Central memory CD8-positive, alpha-beta T cell (primary cell): ENCODE measurements around the gene PHACTR3.

ENCODE experiments used
- ATAC-seq: fragments of 150-1000 bp; cut with Tn5 transposase; replicated peaks from 2 replicates; pipeline ENCODE4 v1.10.0; 2022; ENCODE audit warnings: mild to moderate bottlenecking, moderate FRiP score, moderate number of reproducible peaks; ENCODE audit not compliant: poor library complexity, severe bottlenecking; ENCODE audit errors: extremely low read depth
- DNase-seq, 2 donors: peaks; one replicate each; pipeline ENCODE4 v3.0.0; 2021; ENCODE audit warnings: low spot score in 2 of 2
- H3K27ac Mint-ChIP-seq: one replicate; pipeline ENCODE4 v1.8.0; 2022; ENCODE audit warnings: low read depth, mild to moderate bottlenecking, moderate library complexity, mixed read lengths
- H3K27me3 Mint-ChIP-seq: one replicate; pipeline ENCODE4 v1.8.0; 2022; ENCODE audit warnings: mixed read lengths
- H3K36me3 Mint-ChIP-seq: one replicate; pipeline ENCODE4 v1.8.0; 2022; ENCODE audit warnings: mild to moderate bottlenecking, moderate library complexity, mixed read lengths; ENCODE audit not compliant: insufficient read depth
- H3K4me1 Mint-ChIP-seq: one replicate; pipeline ENCODE4 v1.8.0; 2022; ENCODE audit warnings: mixed read lengths
- H3K4me3 Mint-ChIP-seq: one replicate; pipeline ENCODE4 v1.8.0; 2022; ENCODE audit warnings: mild to moderate bottlenecking, moderate library complexity, mixed read lengths
- H3K9me3 Mint-ChIP-seq: one replicate; pipeline ENCODE4 v1.8.0; 2022; ENCODE audit warnings: mixed read lengths

PHACTR3 gene

GRCh38 chr20:59660471-59660870 is 56.1 kb downstream of the PHACTR3 start:
- Mint-ChIP-seq H3K9me3 (peaks cover 20% of the 10 kb centered on the region), H3K27ac (no peak overlapping the region), H3K36me3 (no peaks in the 10 kb centered on the region), H3K4me3 (no peak overlapping the region), H3K27me3 (peaks cover 58% of the 10 kb centered on the region), H3K4me1 (no peaks in the 10 kb centered on the region)
- no peak for ATAC-seq
- DNase-seq, result no peak

- H3K4me3 Mint-ChIP-seq, result no peak overlapping the region
- no peaks in the 10 kb centered on the region for H3K4me1 Mint-ChIP-seq
- DNase-seq (no peak), ATAC-seq (no peak)
- H3K27ac Mint-ChIP-seq, result no peak overlapping the region
- H3K36me3 Mint-ChIP-seq, result no peaks in the 10 kb centered on the region
- peaks cover 20% of the 10 kb centered on the region for H3K9me3 Mint-ChIP-seq
- H3K27me3 Mint-ChIP-seq, result peaks cover 58% of the 10 kb centered on the region
Observed at GRCh38 chr20:59661153-59661552, 56.8 kb downstream of the PHACTR3 start.

- Mint-ChIP-seq H3K4me3 (no peak overlapping the region), H3K27me3 (peaks cover 56% of the 10 kb centered on the region), H3K4me1 (no peaks in the 10 kb centered on the region)
Observed at GRCh38 chr20:59661621-59662020, 57.3 kb downstream of the PHACTR3 start.

GRCh38 chr20:59662161-59662560 is 57.8 kb downstream of the PHACTR3 start:
- Mint-ChIP-seq H3K4me1 (no peaks in the 10 kb centered on the region), H3K9me3 (peaks cover 15% of the 10 kb centered on the region), H3K4me3 (no peak overlapping the region), H3K36me3 (no peaks in the 10 kb centered on the region), H3K27ac (no peak overlapping the region), H3K27me3 (peaks cover 56% of the 10 kb centered on the region)
- DNase-seq (no peak), ATAC-seq (no peak)

More at GRCh38 chr20:59661621-59662020, 57.3 kb downstream of the PHACTR3 start:
- H3K27ac Mint-ChIP-seq, result no peak overlapping the region
- ATAC-seq, result no peak
- H3K36me3 Mint-ChIP-seq, result no peaks in the 10 kb centered on the region
- no peak for DNase-seq
- H3K9me3 Mint-ChIP-seq, result peaks cover 20% of the 10 kb centered on the region

- peaks cover 10% of the 10 kb centered on the region for H3K9me3 Mint-ChIP-seq
- ATAC-seq (no peak), DNase-seq (no peak)
- no peaks in the 10 kb centered on the region for H3K36me3 Mint-ChIP-seq
- H3K27me3 Mint-ChIP-seq, result peaks cover 61% of the 10 kb centered on the region
- no peaks in the 10 kb centered on the region for H3K4me1 Mint-ChIP-seq
- H3K27ac Mint-ChIP-seq, result no peak overlapping the region
- H3K4me3 Mint-ChIP-seq, result no peak overlapping the region
Observed at GRCh38 chr20:59662856-59663512, 58.6 kb downstream of the PHACTR3 start.

GRCh38 chr20:59663513-59664060 is 59.2 kb downstream of the PHACTR3 start:
- Mint-ChIP-seq H3K4me3 (no peak overlapping the region), H3K4me1 (no peaks in the 10 kb centered on the region), H3K36me3 (no peaks in the 10 kb centered on the region), H3K27me3 (peaks cover 63% of the 10 kb centered on the region), H3K27ac (no peak overlapping the region), H3K9me3 (peaks cover 5% of the 10 kb centered on the region)
- DNase-seq (no peak), ATAC-seq (no peak)

- no peaks in the 10 kb centered on the region for H3K9me3 Mint-ChIP-seq
- peaks cover 63% of the 10 kb centered on the region for H3K27me3 Mint-ChIP-seq
- no peak for DNase-seq
- no peaks in the 10 kb centered on the region for H3K36me3 Mint-ChIP-seq
- H3K27ac Mint-ChIP-seq, result no peak overlapping the region
- no peaks in the 10 kb centered on the region for H3K4me1 Mint-ChIP-seq
- no peak for ATAC-seq
- H3K4me3 Mint-ChIP-seq, result no peak overlapping the region
Observed at GRCh38 chr20:59664421-59664941, 60.1 kb downstream of the PHACTR3 start.

GRCh38 chr20:59665656-59666555 is 61.6 kb downstream of the PHACTR3 start:
- Mint-ChIP-seq H3K4me3 (no peak overlapping the region), H3K27me3 (peaks cover 60% of the 10 kb centered on the region), H3K36me3 (no peaks in the 10 kb centered on the region), H3K27ac (no peak overlapping the region), H3K9me3 (no peaks in the 10 kb centered on the region), H3K4me1 (no peaks in the 10 kb centered on the region)
- ATAC-seq, result no peak
- DNase-seq, result no peak

- DNase-seq, result no peak
- peaks cover 56% of the 10 kb centered on the region for H3K27me3 Mint-ChIP-seq
- H3K4me3 Mint-ChIP-seq, result no peak overlapping the region
- H3K36me3 Mint-ChIP-seq, result no peaks in the 10 kb centered on the region
- H3K4me1 Mint-ChIP-seq, result no peaks in the 10 kb centered on the region
- H3K9me3 Mint-ChIP-seq, result no peaks in the 10 kb centered on the region
- no peak for ATAC-seq
- H3K27ac Mint-ChIP-seq, result no peak overlapping the region
Observed at GRCh38 chr20:59666586-59666985, 62.2 kb downstream of the PHACTR3 start.

- Mint-ChIP-seq H3K36me3 (no peaks in the 10 kb centered on the region), H3K4me1 (no peaks in the 10 kb centered on the region), H3K4me3 (no peak overlapping the region), H3K9me3 (no peaks in the 10 kb centered on the region), H3K27ac (no peak overlapping the region), H3K27me3 (peaks cover 50% of the 10 kb centered on the region)
- no peak for DNase-seq
- ATAC-seq, result no peak
Observed at GRCh38 chr20:59667131-59667530, 62.8 kb downstream of the PHACTR3 start.

GRCh38 chr20:59667981-59668515 is 63.7 kb downstream of the PHACTR3 start:
- H3K27me3 Mint-ChIP-seq, result peaks cover 50% of the 10 kb centered on the region
- H3K27ac Mint-ChIP-seq, result no peak overlapping the region
- ATAC-seq (no peak), DNase-seq (no peak)
- H3K4me3 Mint-ChIP-seq, result no peak overlapping the region
- H3K4me1 Mint-ChIP-seq, result no peaks in the 10 kb centered on the region
- H3K36me3 Mint-ChIP-seq, result no peaks in the 10 kb centered on the region
- H3K9me3 Mint-ChIP-seq, result no peaks in the 10 kb centered on the region

- H3K4me1 Mint-ChIP-seq, result no peaks in the 10 kb centered on the region
- ATAC-seq (no peak), DNase-seq (no peak)
- H3K27ac Mint-ChIP-seq, result no peak overlapping the region
- no peaks in the 10 kb centered on the region for H3K36me3 Mint-ChIP-seq
- no peaks in the 10 kb centered on the region for H3K9me3 Mint-ChIP-seq
- H3K4me3 Mint-ChIP-seq, result no peak overlapping the region
- H3K27me3 Mint-ChIP-seq, result peaks cover 54% of the 10 kb centered on the region
Observed at GRCh38 chr20:59668926-59669850, 64.8 kb downstream of the PHACTR3 start.
